OCI-LY3 (cell line): ENCODE results near the gene LNPK.

Source experiments
- H2AFZ ChIP-seq: fragments of 200-600, 300-600 bp; shearing (Covaris generic); 2 replicates; pipeline ENCODE4 v1.6.0; 2014; ENCODE audit warnings: antibody characterized with exemption, low read depth, low read length
- H3K27ac ChIP-seq: fragments of 200-600, 300-600 bp; sonication (generic); 2 replicates; pipeline ENCODE4 v1.5.1; 2014; ENCODE audit warnings: mild to moderate bottlenecking, low read length, moderate library complexity, mixed read lengths
- H3K27me3 ChIP-seq: fragments of 200-600, 300-600 bp; sonication (generic); 2 replicates; pipeline ENCODE4 v1.6.1; 2014; ENCODE audit warnings: low read depth, low read length, mixed read lengths
- H3K36me3 ChIP-seq: fragments of 200-600, 300-600 bp; sonication (generic); replicated peaks from 2 replicates; pipeline ENCODE3; 2014; ENCODE audit warnings: low read depth, low read length, mixed read lengths
- H3K4me1 ChIP-seq: fragments of 300-600, 200-600 bp; sonication (generic); 2 replicates; pipeline ENCODE4 v1.6.1; 2014; ENCODE audit warnings: low read length, mixed read lengths
- H3K4me2 ChIP-seq: fragments of 200-600, 300-600 bp; sonication (generic); 2 replicates; pipeline ENCODE4 v1.6.1; 2014; ENCODE audit warnings: low read length, mixed read lengths
- H3K4me3 ChIP-seq: fragments of 300-600, 200-600 bp; sonication (generic); 2 replicates; pipeline ENCODE4 v1.5.1; 2014; ENCODE audit warnings: antibody characterized with exemption, mild to moderate bottlenecking, low read length, moderate library complexity
- H3K79me2 ChIP-seq: fragments of 300-600, 200-600 bp; shearing (Covaris generic); 2 replicates; pipeline ENCODE4 v1.6.1; 2014; ENCODE audit warnings: mild to moderate bottlenecking, low read length, mixed read lengths
- H3K9ac ChIP-seq: fragments of 300-600, 200-600 bp; shearing (Covaris generic); 2 replicates; pipeline ENCODE4 v1.6.0; 2014; ENCODE audit warnings: mild to moderate bottlenecking, low read length, moderate library complexity
- H3K9me3 ChIP-seq: fragments of 200-600, 300-600 bp; shearing (Covaris generic); 2 replicates; pipeline ENCODE4 v1.6.1; 2014; ENCODE audit warnings: low read length, mixed read lengths; ENCODE audit not compliant: insufficient read depth
- H4K20me1 ChIP-seq: fragments of 200-600, 300-600 bp; sonication (generic); 2 replicates; pipeline ENCODE4 v1.6.1; 2016; ENCODE audit warnings: low read length, mixed read lengths; ENCODE audit not compliant: insufficient read depth
- EZH2phosphoT487 ChIP-seq: fragments of 200-600 bp; shearing (Covaris generic); IDR thresholded peaks from 2 replicates; pipeline ENCODE4 v1.6.1; 2018; ENCODE audit warnings: antibody characterized with exemption, mixed run types, low read depth
- TF ChIP-seq, protein P1 (sequence below): fragments of 200-600, 300-600 bp; sonication (generic); IDR thresholded peaks from 2 replicates; pipeline ENCODE4 v1.5.1; 2014; ENCODE audit warnings: antibody characterized with exemption, low read length, low read depth

The LNPK gene

GRCh38 chr2:176027806-176028205 lies 25.7 kb upstream of the LNPK start:
- Histone ChIP-seq H3K9ac (no peak overlapping the region), H3K79me2 (no peaks in the 10 kb centered on the region), H3K4me1 (no peaks in the 10 kb centered on the region), H3K36me3 (no peaks in the 10 kb centered on the region), H3K9me3 (no peaks in the 10 kb centered on the region), H3K27me3 (peaks cover 7% of the 10 kb centered on the region; the same call in 1 of the 2 replicates), H3K4me3 (no peak overlapping the region), H2AFZ (no peak overlapping the region), H4K20me1 (no peaks in the 10 kb centered on the region), H3K4me2 (no peak overlapping the region), H3K27ac (no peak overlapping the region)
- no peak for TF ChIP-seq EZH2phosphoT487
- TF ChIP-seq, protein P1, sequence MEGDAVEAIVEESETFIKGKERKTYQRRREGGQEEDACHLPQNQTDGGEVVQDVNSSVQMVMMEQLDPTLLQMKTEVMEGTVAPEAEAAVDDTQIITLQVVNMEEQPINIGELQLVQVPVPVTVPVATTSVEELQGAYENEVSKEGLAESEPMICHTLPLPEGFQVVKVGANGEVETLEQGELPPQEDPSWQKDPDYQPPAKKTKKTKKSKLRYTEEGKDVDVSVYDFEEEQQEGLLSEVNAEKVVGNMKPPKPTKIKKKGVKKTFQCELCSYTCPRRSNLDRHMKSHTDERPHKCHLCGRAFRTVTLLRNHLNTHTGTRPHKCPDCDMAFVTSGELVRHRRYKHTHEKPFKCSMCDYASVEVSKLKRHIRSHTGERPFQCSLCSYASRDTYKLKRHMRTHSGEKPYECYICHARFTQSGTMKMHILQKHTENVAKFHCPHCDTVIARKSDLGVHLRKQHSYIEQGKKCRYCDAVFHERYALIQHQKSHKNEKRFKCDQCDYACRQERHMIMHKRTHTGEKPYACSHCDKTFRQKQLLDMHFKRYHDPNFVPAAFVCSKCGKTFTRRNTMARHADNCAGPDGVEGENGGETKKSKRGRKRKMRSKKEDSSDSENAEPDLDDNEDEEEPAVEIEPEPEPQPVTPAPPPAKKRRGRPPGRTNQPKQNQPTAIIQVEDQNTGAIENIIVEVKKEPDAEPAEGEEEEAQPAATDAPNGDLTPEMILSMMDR, result no peak

- no peak for TF ChIP-seq EZH2phosphoT487
- TF ChIP-seq, protein P1, result no peak
- H3K27me3 ChIP-seq, result peaks cover 7% of the 10 kb centered on the region; the same call in 1 of the 2 replicates
- H3K4me3 ChIP-seq, result no peak overlapping the region
- no peak overlapping the region for H3K27ac ChIP-seq
- H3K9me3 ChIP-seq, result no peaks in the 10 kb centered on the region
- no peaks in the 10 kb centered on the region for H3K36me3 ChIP-seq
- no peak overlapping the region for H3K9ac ChIP-seq
- H4K20me1 ChIP-seq, result no peaks in the 10 kb centered on the region
- no peak overlapping the region for H3K4me2 ChIP-seq
- H3K4me1 ChIP-seq, result no peaks in the 10 kb centered on the region
- H3K79me2 ChIP-seq, result no peaks in the 10 kb centered on the region
- H2AFZ ChIP-seq, result no peak overlapping the region
Observed at GRCh38 chr2:176025932-176026331, 23.9 kb upstream of the LNPK start.

- H3K9me3 ChIP-seq, result no peaks in the 10 kb centered on the region
- no peak overlapping the region for H3K27ac ChIP-seq
- H3K4me1 ChIP-seq, result no peaks in the 10 kb centered on the region
- H3K79me2 ChIP-seq, result no peaks in the 10 kb centered on the region
- no peaks in the 10 kb centered on the region for H3K36me3 ChIP-seq
- H4K20me1 ChIP-seq, result no peaks in the 10 kb centered on the region
- H2AFZ ChIP-seq, result no peak overlapping the region
- no peak overlapping the region for H3K4me3 ChIP-seq
- H3K27me3 ChIP-seq, result peaks cover 7% of the 10 kb centered on the region; the same call in 1 of the 2 replicates
- H3K4me2 ChIP-seq, result no peak overlapping the region
- H3K9ac ChIP-seq, result no peak overlapping the region
- TF ChIP-seq, protein P1, result no peak
- TF ChIP-seq EZH2phosphoT487, result no peak
Observed at GRCh38 chr2:176024083-176024482, 22.0 kb upstream of the LNPK start.

DNA sequence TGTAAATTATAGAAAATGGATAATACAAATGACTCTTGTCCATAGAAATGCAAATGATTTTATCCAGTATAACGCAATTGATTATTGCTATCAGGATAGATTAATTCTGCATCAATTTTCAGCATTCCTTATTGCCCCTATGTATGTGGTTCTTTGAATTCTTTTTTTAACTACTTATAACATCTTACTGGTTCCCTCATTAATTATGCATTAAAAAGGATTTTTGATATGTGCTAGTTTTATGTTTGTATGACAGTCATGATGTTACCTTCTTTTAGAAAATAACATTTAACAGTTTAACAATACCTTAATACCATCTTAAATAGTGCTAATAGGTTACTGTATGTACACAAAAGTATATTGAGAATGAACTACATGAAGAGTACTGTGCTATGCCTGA lies 20.0 kb upstream of the LNPK start:
- no peak overlapping the region for H3K9ac ChIP-seq
- TF ChIP-seq EZH2phosphoT487, result no peak
- TF ChIP-seq, protein P1, result no peak
- H3K27me3 ChIP-seq, result peaks cover 7% of the 10 kb centered on the region; the same call in 1 of the 2 replicates

More for the DNA sequence above, 20.0 kb upstream of the LNPK start:
- no peaks in the 10 kb centered on the region for H3K4me1 ChIP-seq
- no peaks in the 10 kb centered on the region for H4K20me1 ChIP-seq
- H2AFZ ChIP-seq, result no peak overlapping the region
- no peaks in the 10 kb centered on the region for H3K9me3 ChIP-seq
- H3K4me2 ChIP-seq, result no peak overlapping the region
- H3K36me3 ChIP-seq, result no peaks in the 10 kb centered on the region
- no peaks in the 10 kb centered on the region for H3K79me2 ChIP-seq
- no peak overlapping the region for H3K27ac ChIP-seq
- no peak overlapping the region for H3K4me3 ChIP-seq
